GM12891 (cell line): ENCODE results near the gene PSKH1.

Source experiments
- DNase-seq: peaks from one replicate; pipeline ENCODE4 v3.0.0; 2011; ENCODE audit warnings: low spot score; ENCODE audit not compliant: insufficient read length
- FAIRE-seq: peaks from 2 replicates; lab custom pipeline; 2011; peaks lifted over from hg19 to GRCh38; lab: Jason Lieb, UNC
- PAX5 ChIP-seq: IDR thresholded peaks from 2 replicates; pipeline ENCODE4 v1.6.1; 2011; ENCODE audit warnings: low read length, moderate library complexity, mild to moderate bottlenecking; ENCODE audit not compliant: insufficient read depth, severe bottlenecking
- POLR2A ChIP-seq: IDR thresholded peaks from 2 replicates; pipeline ENCODE4 v1.6.1; 2011; ENCODE audit warnings: low read depth, low read length, control low read depth
- POLR2AphosphoS5 ChIP-seq: IDR thresholded peaks from 2 replicates; pipeline ENCODE4 v1.6.1; 2011; ENCODE audit warnings: low read depth, low read length, control low read depth
- POU2F2 ChIP-seq: IDR thresholded peaks from 2 replicates; pipeline ENCODE4 v1.6.1; 2011; ENCODE audit warnings: low read depth, mild to moderate bottlenecking, control low read depth, low read length, moderate library complexity
- SPI1 ChIP-seq: IDR thresholded peaks from 2 replicates; pipeline ENCODE4 v1.6.1; 2011; ENCODE audit warnings: low read depth, low read length, control low read depth
- TAF1 ChIP-seq: IDR thresholded peaks from 2 replicates; pipeline ENCODE4 v1.6.1; 2011; ENCODE audit warnings: low read depth, low read length, control low read depth

The PSKH1 gene

GRCh38 chr16:67964477-67965131, 71.5 kb downstream of the PSKH1 start:
- no peak for TF ChIP-seq SPI1
- TF ChIP-seq POLR2AphosphoS5, result no peak
- TF ChIP-seq PAX5, result no peak
- no peak for TF ChIP-seq POU2F2
- no peak for TF ChIP-seq POLR2A
- no peak for TF ChIP-seq TAF1
- DNase-seq (no peak), FAIRE-seq (peak; percentile 35)

- TF ChIP-seq POU2F2, result no peak
- TF ChIP-seq TAF1, result no peak
- TF ChIP-seq POLR2AphosphoS5, result no peak
- TF ChIP-seq SPI1, result no peak
- no peak for TF ChIP-seq POLR2A
- no peak for TF ChIP-seq PAX5
- FAIRE-seq (no peak), DNase-seq (no peak)
Observed at GRCh38 chr16:67965668-67966548, 72.9 kb downstream of the PSKH1 start.

GRCh38 chr16:67966549-67967182, 73.6 kb downstream of the PSKH1 start:
- FAIRE-seq (no peak), DNase-seq (no peak)
- TF ChIP-seq POLR2A (no peak), POLR2AphosphoS5 (no peak), SPI1 (no peak), TAF1 (no peak), PAX5 (no peak), POU2F2 (no peak)

- FAIRE-seq (peak; percentile 91), DNase-seq (no peak)
- no peak for TF ChIP-seq SPI1
- TF ChIP-seq PAX5, result no peak
- TF ChIP-seq POLR2AphosphoS5, result no peak
- no peak for TF ChIP-seq POLR2A
- no peak for TF ChIP-seq POU2F2
- TF ChIP-seq TAF1, result no peak
Observed at GRCh38 chr16:67967183-67967957, 74.3 kb downstream of the PSKH1 start.

- FAIRE-seq (no peak), DNase-seq (peak; percentile 60)
Observed at GRCh38 chr16:67967958-67968399, 74.9 kb downstream of the PSKH1 start.

GRCh38 chr16:67968400-67969253, 75.6 kb downstream of the PSKH1 start, which contains the start of gene SLC12A4:
Gene SLC12A4, minus strand, starts transcription at chr16:67968637. Its CDS starts 84 bp downstream, at chr16:67968553.
- FAIRE-seq (peak; percentile 84), DNase-seq (peak; percentile 98)
- TF ChIP-seq SPI1 (peak; percentile 53; the same call in 1 of the 2 replicates), POU2F2 (no peak), PAX5 (peak; percentile 32), TAF1 (no peak), POLR2AphosphoS5 (no peak), POLR2A (0 out of 2 replicates have a peak, but pooled peaks have one; percentile 48)

More at GRCh38 chr16:67967958-67968399, 74.9 kb downstream of the PSKH1 start:
- TF ChIP-seq TAF1 (no peak), POU2F2 (no peak), POLR2A (no peak), PAX5 (peak; percentile 10), POLR2AphosphoS5 (no peak), SPI1 (peak; percentile 71; the same call in 1 of the 2 replicates)

- DNase-seq (peak; percentile 50), FAIRE-seq (no peak)
- TF ChIP-seq POU2F2, result no peak
- no peak for TF ChIP-seq SPI1
- TF ChIP-seq PAX5, result no peak
- TF ChIP-seq POLR2A, result no peak
- TF ChIP-seq POLR2AphosphoS5, result no peak
- TF ChIP-seq TAF1, result no peak
Observed at GRCh38 chr16:67969254-67970039, 76.4 kb downstream of the PSKH1 start.
